MM.1S (cell line): ENCODE measurements around the gene TBX5.

ENCODE experiments used
- DNase-seq: peaks from one replicate; pipeline ENCODE4 v3.0.0-alpha.2; 2015
- H2AFZ ChIP-seq: fragments of 300-600 bp; sonication (generic); 2 replicates; pipeline ENCODE4 v1.6.0; 2016; ENCODE audit warnings: antibody characterized with exemption, low read length
- H3F3A ChIP-seq: fragments of 300-600 bp; sonication (generic); 2 replicates; pipeline ENCODE4 v1.6.1; 2016; ENCODE audit warnings: mild to moderate bottlenecking, antibody characterized with exemption, low read length, moderate library complexity, mixed read lengths; ENCODE audit not compliant: insufficient read depth
- H3K27ac ChIP-seq: fragments of 300-600 bp; sonication (generic); 2 replicates; pipeline ENCODE4 v1.5.1; 2016; ENCODE audit warnings: mild to moderate bottlenecking, low read length
- H3K27me3 ChIP-seq: fragments of 300-600 bp; sonication (generic); replicated peaks from 2 replicates; pipeline ENCODE4 v1.6.0; 2016; ENCODE audit warnings: low read length; ENCODE audit not compliant: insufficient read depth
- H3K36me3 ChIP-seq: fragments of 300-600 bp; sonication (generic); replicated peaks from 2 replicates; pipeline ENCODE4 v1.6.1; 2016; ENCODE audit warnings: mild to moderate bottlenecking, low read length, mixed read lengths; ENCODE audit not compliant: insufficient read depth
- H3K4me1 ChIP-seq: fragments of 300-600 bp; sonication (generic); 2 replicates; pipeline ENCODE4 v1.6.1; 2016; ENCODE audit warnings: low read length, mixed read lengths
- H3K4me2 ChIP-seq: fragments of 300-600 bp; sonication (generic); 2 replicates; pipeline ENCODE4 v1.6.0; 2016; ENCODE audit warnings: low read depth, low read length
- H3K4me3 ChIP-seq: fragments of 300-600 bp; sonication (generic); 2 replicates; pipeline ENCODE4 v1.5.1; 2016; ENCODE audit warnings: low read length, mixed read lengths
- H3K79me2 ChIP-seq: fragments of 300-600 bp; sonication (generic); 2 replicates; pipeline ENCODE4 v1.6.1; 2016; ENCODE audit warnings: mixed run types, low read length, mixed read lengths
- H3K9ac ChIP-seq: fragments of 300-600 bp; sonication (generic); 2 replicates; pipeline ENCODE4 v1.6.1; 2016; ENCODE audit warnings: low read length, mixed read lengths
- H3K9me2 ChIP-seq: fragments of 300-600 bp; sonication (generic); replicated peaks from 2 replicates; pipeline ENCODE4 v1.6.1; 2016; ENCODE audit warnings: mild to moderate bottlenecking, low read length, mixed read lengths; ENCODE audit not compliant: insufficient read depth
- H3K9me3 ChIP-seq: fragments of 300-600 bp; sonication (generic); replicated peaks from 2 replicates; pipeline ENCODE4 v1.6.1; 2016; ENCODE audit warnings: mild to moderate bottlenecking, low read length, mixed read lengths; ENCODE audit not compliant: insufficient read depth
- H4K20me1 ChIP-seq: fragments of 300-600 bp; sonication (generic); 2 replicates; pipeline ENCODE4 v1.6.1; 2016; ENCODE audit warnings: mild to moderate bottlenecking, low read length, moderate library complexity, mixed read lengths; ENCODE audit not compliant: insufficient read depth
- EZH2 ChIP-seq: fragments of 300-600 bp; sonication (generic); optimal IDR thresholded peaks from 2 replicates; pipeline ENCODE3; 2017; ENCODE audit warnings: low read depth, mild to moderate bottlenecking, antibody characterized with exemption, low read length, mixed read lengths
- EZH2phosphoT487 ChIP-seq: fragments of 300-600 bp; sonication (generic); IDR thresholded peaks from 2 replicates; pipeline ENCODE4 v1.6.1; 2018; ENCODE audit warnings: antibody characterized with exemption, low read length
- TF ChIP-seq, protein P1 (sequence below): fragments of 300-600 bp; sonication (generic); IDR thresholded peaks from 2 replicates; pipeline ENCODE4 v1.5.1; 2016; ENCODE audit warnings: antibody characterized with exemption, low read length, mixed read lengths

TBX5 gene

DNA sequence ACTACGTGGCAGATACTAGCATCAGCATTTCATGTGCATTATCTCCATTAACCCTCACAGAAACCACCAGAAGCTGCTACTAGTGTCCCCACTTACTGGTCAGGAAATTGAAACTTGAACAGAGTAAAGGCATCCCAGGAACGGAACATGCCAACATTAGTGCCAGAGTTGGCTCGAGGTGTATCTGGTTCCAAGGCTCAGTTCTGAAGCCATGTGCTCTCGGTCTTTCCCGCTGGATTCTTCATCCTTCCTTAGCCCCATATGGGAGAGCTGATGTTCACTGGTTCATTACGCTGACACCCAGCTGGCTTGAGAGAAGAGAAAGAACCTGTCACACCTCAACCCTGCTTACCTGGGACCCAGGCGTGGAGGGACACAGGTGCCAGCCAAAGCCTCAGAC, 91.5 kb downstream of the TBX5 start:
- Histone ChIP-seq H3K79me2 (no peaks in the 10 kb centered on the region), H3K9ac (no peak overlapping the region), H3K4me2 (no peak overlapping the region), H3K4me1 (no peaks in the 10 kb centered on the region), H3F3A (no peaks in the 10 kb centered on the region), H3K9me3 (no peaks in the 10 kb centered on the region), H4K20me1 (no peaks in the 10 kb centered on the region), H3K9me2 (no peaks in the 10 kb centered on the region), H3K27me3 (no peaks in the 10 kb centered on the region), H3K36me3 (no peaks in the 10 kb centered on the region), H3K4me3 (no peak overlapping the region), H3K27ac (no peak overlapping the region), H2AFZ (no peak overlapping the region)
- no peak for DNase-seq
- TF ChIP-seq, protein P1, sequence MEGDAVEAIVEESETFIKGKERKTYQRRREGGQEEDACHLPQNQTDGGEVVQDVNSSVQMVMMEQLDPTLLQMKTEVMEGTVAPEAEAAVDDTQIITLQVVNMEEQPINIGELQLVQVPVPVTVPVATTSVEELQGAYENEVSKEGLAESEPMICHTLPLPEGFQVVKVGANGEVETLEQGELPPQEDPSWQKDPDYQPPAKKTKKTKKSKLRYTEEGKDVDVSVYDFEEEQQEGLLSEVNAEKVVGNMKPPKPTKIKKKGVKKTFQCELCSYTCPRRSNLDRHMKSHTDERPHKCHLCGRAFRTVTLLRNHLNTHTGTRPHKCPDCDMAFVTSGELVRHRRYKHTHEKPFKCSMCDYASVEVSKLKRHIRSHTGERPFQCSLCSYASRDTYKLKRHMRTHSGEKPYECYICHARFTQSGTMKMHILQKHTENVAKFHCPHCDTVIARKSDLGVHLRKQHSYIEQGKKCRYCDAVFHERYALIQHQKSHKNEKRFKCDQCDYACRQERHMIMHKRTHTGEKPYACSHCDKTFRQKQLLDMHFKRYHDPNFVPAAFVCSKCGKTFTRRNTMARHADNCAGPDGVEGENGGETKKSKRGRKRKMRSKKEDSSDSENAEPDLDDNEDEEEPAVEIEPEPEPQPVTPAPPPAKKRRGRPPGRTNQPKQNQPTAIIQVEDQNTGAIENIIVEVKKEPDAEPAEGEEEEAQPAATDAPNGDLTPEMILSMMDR, result no peak
- no peak for TF ChIP-seq EZH2phosphoT487
- TF ChIP-seq EZH2, result no peak

- Histone ChIP-seq H3F3A (no peaks in the 10 kb centered on the region), H4K20me1 (no peaks in the 10 kb centered on the region), H3K9ac (no peak overlapping the region), H3K27ac (no peak overlapping the region), H3K4me2 (no peak overlapping the region), H3K79me2 (no peaks in the 10 kb centered on the region), H3K9me3 (no peaks in the 10 kb centered on the region), H3K36me3 (no peaks in the 10 kb centered on the region), H3K27me3 (no peaks in the 10 kb centered on the region), H3K4me1 (no peaks in the 10 kb centered on the region), H3K4me3 (no peak overlapping the region), H3K9me2 (no peaks in the 10 kb centered on the region), H2AFZ (no peak overlapping the region)
- TF ChIP-seq EZH2phosphoT487 (no peak), EZH2 (no peak)
- TF ChIP-seq, protein P1, result no peak
- DNase-seq, result no peak
These were observed 92.0 kb downstream of the TBX5 start for GRCh38 chr12:114313910-114314309.

DNA sequence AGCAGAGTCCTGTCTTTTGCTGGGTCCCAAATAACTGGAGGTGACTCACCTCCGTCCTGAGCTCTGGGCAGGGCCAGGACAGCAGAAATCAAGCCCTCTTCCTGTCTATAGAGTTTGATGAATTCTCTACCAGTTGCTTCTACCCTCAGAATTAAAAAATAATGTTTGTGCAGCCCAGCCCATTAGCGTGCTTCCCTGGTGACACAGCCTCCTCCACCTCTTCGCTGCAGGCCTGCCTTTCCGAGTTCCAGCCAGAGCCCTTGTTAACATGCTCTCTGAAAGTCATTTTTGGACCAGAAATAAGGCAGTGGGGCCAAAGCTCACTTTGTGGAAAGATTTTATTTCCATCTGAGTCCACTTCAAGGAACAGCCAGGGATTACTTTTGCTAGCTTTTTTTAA, 94.0 kb downstream of the TBX5 start:
- Histone ChIP-seq H3K4me1 (no peaks in the 10 kb centered on the region), H3K27me3 (no peaks in the 10 kb centered on the region), H3K27ac (no peak overlapping the region), H3F3A (no peaks in the 10 kb centered on the region), H3K36me3 (no peaks in the 10 kb centered on the region), H3K9me2 (no peaks in the 10 kb centered on the region), H3K9ac (no peak overlapping the region), H3K4me3 (no peak overlapping the region), H2AFZ (no peak overlapping the region), H4K20me1 (no peaks in the 10 kb centered on the region), H3K79me2 (no peaks in the 10 kb centered on the region), H3K9me3 (no peaks in the 10 kb centered on the region), H3K4me2 (no peak overlapping the region)
- DNase-seq, result no peak
- TF ChIP-seq EZH2phosphoT487, result no peak
- TF ChIP-seq, protein P1, result no peak
- TF ChIP-seq EZH2, result no peak
